ENCODE data around the gene PHAF1.

The PHAF1 gene

DNA sequence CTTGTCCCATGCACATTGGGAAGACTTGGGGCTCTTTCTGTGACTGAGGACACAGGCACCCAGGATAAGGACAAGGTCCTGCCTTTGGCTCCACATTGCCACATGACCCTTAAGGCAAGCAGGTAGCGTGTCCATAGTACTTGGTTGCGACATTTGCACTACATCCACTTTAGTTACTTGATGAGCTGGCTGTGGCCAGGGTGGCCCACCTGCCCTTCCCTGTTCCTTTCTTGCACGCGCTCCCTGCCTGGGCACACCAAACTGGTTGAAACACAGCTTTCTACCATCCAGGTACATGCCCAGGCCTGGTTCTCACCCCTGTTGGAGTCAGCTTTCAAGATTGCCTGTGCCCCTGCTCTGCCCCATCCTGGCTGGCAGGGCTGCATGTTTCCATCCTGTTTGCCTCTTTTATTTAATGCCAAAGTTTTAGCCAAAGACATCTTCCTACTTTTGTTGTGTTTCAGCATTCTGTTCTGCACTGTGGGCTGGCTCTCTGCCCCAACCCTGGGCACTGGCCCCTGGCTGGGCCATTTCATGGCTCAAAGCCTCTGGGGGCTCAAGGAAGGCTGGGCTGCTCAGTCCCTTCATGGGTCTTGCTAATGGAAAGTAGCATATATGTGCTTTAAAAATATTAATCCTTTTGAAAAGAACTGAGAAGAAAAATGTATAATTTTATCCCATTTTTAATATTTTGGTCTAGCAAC lies 37.8 kb downstream of the PHAF1 start:
- no peak for DNase-seq (ENCODE audit: low read depth)

DNA sequence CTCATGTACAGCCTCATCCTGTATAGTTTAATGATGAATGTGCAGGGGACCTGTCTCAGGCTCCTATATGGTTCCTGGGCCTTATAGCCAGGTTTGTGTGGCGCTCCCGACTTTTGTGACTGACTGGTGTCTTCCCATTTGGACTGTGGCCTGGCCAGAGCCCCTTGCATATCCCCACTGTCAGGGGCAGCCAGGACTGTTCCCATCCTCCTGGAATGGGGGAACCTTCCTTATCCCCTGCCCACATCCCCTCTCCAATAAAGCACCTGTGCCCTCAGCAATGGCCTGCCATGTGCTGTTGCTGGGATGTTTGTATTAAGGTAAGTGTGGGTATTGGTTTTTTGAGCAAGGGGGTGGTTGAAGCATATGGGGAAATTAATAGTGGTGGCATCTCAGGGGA lies 38.5 kb downstream of the PHAF1 start:
- DNase-seq (ENCODE audit: low read depth) = no peak

DNA sequence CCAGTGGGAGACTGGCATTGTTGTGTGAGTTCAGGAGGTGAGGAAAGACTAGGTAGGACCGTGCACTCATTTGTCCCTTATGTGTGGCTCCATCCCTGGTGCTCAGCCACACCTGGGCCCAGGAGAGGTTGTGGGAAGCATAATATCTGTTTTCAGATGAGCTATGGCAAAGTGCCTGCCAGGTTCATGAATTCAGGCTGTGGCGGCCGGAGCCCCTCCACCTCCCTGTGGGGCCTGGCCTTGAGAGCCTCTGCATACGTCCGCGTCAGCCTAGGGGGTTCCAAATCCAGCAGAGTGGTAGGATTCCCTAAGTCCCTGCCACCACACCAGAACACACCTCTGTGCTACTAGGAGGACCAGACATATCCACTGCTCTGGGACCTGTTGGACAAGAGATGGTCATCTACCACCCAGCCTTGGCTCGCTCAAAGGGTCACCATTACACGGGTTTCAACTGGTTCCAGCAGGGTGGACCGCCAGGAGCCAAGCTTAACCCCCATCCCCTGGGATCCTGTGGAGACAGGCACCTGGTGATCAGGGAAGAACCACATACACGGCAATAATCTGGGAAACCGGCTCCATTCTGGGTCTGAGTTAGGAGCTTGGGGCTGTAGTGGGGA lies 39.0 kb downstream of the PHAF1 start:
- DNase-seq (ENCODE audit: low read depth) = no peak

DNA sequence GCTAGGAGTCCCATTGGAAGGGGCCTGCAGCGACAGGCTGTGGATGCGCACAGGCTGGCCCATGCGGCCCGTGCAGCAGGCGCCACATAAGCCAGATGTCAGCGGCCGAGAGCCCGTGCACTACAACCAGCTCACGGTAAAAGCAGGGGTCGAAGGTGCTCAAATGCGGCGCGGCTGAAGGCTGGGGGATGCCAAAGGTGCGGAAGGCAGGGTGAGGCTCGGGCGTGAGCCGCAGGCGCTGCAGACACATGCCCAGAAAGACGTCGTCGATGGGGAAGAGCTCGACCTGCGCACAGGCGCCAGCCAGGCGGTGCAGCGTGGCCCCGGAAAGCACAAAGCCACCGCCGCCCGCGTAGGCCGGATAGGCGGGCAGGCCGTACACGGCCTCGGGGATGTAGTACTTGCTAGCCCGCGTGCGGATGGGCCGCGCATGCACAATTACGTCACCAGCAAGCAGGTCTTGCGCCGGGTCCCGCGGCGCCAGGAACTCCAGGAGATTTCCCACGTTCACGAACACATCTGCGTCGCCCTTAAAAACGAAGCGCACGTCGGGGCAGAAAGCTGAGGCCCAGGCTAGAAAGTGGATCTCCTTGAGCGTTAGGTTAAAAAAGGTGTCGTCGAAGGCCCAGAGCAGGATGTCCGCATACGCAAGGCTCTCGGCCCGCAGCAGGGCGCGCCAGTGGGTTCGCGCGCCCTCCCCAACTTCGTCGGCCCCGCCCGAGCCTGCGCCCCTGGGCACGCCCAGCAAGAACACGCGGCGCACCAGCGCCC lies 39.7 kb downstream of the PHAF1 start:
- no peak for DNase-seq (ENCODE audit: low read depth)

DNA sequence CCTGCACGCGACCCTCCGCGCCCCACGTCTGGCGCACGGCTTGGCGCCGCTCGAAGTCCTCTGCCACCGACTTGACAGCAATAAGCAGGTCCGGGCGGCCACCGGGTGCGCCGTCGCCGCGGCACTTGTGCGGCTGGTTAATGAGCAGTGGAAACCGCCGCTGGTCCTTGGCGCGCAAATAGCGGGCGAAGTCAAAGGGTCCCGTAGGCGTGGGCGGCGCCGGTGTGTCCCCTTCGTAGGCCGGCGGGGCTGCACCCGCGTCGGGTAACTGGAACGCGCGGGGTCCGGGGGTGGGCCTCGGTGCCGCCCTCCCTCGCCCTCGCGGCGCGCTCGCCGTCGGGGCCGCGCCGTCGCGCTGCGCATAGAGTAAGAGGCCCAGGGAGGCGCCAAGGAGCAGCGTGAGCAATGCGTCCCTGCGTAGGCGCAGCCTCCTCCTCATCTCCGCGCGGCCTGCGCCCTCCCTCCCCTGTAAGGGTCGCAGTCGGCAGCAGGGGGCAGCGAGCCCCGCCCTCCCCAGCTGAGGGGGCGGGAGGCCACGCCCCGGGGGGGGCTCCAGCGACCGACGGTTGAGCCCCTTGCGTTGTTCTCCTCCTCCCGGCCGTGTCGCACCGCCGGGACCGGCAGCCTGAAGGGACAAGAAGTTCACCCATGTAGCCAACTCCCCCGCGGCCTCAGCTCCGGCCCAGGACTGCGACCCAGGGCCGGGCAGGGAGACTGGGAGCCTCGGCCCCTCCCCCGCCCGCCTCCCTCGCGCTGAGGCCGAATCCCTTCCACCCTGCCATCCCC lies 40.5 kb downstream of the PHAF1 start:
- DNase-seq (ENCODE audit: low read depth) = no peak

DNA sequence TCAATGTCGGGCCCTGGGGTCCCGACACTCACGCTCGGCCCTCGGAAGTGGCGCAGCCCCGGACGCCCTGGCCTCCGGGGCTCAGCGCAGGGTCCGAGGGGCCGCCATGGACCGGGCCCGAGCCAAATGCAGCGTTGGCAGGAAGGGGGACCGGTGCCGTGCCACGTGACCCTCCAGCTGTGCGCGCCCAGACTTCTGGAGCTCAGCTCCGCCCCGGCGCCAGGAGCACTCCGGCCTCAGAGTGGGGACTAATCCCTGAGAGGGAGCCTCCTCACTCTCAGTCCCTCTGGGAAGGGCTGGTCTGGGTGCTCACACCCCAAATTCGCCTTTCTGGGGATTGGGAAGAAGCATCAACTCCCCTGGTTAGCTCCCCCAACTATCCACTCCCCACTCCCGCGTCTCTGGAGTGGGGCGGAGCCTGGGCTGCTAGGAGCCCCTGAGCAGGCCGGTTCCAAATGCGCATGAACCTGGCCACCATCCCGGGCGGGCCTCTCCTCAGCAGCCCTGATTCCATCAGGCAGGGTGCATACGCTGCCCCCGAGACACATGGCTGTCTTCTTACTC lies 41.2 kb downstream of the PHAF1 start, which contains the start of gene B3GNT9:
Gene B3GNT9 (minus strand): TSS at position 166 of the 564 bp plus-strand sequence. CDS start 513 bp downstream, outside the sequence.
- DNase-seq (ENCODE audit: low read depth) = no peak

DNA sequence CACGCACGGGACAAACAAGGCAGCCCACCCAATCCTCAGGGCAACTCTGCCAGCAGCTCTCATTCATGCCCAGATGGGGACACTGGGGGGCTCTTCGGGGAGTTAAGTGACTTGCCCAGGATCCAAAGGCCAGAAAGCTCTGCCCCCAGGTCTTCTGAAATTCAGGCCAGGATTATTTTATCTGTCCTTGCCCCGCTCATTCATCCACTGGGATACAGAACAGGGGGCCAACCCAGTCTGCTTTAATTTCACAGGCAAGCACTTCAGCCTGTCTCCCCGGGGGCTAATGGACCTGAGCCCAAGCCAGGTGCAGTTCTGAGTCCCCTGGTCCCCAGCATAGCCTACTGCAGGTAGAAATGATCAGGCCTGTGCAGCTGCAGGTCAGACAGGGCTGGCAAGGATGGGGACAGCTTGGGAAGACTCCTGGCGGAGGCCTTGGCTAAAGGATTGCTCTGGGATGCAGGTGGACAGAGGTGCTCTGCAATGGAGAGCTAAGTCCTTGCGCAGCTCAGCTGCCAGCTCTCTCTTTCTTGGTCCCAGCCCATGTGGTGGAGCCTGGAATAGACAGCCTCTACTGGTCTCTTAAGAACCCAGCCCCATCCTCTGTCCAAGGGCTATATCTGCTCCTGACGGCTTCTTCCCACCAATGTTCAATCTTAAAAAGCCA lies 41.8 kb downstream of the PHAF1 start:
- no peak for DNase-seq (ENCODE audit: low read depth)

DNA sequence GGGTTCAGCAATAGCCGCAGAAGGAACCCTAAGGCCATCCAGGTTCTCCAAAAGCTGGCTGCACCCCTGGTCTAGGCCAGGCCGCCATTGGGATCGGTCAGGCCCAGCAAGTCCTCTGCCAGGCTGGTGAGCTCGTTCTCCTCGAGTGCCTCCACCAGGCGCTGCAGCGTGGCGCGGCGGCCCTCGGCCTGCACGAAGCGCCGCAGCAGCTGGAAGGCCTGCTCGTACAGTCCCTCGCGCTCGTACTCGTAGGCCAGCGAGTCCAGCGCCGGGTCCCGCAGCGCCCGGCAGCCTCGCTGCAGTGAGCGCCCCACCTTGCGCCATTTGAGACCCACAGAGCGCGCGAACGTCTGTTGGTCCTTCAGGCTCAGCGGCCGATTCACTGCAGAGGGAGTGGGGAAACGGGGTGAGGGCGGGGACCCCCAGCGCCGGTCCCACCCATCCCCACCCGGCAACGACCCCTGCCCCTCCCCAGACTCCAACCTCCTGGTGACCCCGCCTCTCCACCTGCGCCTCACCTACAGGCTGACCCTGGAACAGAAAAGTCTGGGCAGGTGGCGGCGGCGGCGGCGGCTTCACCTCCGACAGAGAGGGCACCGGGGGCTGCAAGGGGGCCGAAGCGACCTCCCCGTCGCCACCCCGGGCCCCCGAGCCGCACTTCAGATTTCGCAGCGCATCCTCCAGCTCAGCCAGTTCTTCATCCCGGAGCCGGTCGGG lies 45.0 kb downstream of the PHAF1 start:
- DNase-seq (ENCODE audit: low read depth) = no peak

DNA sequence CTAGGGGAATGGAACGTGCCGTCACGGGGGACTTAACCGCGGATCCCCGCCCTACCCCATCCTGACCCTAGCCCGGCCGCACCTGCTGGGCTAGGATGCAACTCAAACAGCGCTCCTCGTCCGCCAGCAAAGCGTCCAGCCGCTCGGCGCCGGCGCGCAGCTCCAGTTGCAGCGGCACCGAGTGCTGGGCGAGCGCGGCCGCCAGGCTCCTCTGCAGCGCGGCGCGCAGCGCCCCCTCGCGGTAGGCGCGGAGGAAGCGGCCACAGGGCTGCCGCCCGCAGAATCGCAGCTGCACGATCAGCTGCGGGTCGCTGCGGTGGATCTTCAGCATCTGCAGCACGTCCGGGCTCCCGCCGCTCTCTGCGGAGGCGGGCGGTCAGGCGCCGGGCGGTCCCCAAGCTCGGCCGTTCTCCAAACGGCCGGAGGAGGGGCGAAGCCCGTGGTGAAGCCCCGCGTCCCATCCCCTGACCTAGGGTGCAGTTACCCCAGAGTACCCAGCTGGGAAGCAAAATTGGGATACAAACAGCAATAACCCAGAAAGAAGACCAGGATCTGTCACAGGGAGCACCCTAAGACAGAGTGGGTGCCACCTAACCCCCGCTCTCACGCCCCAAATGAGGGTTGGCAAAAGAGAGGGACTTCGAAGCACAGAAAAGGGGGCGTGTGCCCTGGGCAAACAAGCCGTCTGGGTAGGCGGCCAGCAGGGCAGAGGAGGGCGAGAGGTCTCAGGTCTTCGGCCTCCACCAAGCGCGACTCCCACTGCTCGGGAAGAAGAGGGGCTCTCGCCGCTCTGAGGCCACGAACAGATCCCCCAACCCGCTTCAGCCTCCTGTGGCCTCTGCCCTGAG lies 45.8 kb downstream of the PHAF1 start:
- DNase-seq (ENCODE audit: low read depth) = peak; percentile 52

DNA sequence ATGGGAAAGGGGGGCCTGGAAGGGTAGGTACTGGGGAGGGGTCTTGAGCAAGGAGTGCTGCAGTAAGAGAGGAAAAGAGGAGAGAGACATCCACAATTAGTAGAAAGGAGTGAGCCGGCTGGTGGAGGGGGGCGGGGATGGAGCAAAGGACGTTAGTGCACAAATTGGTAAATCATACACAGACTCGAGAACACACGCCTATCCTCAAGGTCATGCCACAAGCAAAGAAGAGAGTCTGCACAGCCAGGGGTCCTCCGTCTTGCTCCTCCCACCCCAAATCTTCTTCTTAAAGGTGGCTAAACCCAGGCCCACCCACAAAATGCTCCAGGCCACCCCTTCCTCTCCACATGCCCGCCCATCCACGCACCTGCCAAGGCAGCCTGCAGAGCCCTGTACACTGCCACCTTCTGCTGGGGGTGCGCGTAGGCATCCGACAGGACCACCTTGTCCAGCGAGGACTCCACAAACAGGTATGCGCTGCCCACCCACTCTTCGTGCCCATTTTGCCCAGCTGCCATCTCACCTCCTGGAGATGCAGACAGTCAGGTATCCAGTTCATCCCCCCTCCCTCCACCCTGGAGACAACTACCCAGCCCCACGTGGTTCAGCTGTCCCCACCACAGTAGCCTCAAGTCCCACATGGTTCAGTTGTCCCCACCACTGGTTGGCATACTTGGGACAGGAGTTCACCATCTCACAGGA lies 46.6 kb downstream of the PHAF1 start:
- DNase-seq (ENCODE audit: low read depth) = no peak

DNA sequence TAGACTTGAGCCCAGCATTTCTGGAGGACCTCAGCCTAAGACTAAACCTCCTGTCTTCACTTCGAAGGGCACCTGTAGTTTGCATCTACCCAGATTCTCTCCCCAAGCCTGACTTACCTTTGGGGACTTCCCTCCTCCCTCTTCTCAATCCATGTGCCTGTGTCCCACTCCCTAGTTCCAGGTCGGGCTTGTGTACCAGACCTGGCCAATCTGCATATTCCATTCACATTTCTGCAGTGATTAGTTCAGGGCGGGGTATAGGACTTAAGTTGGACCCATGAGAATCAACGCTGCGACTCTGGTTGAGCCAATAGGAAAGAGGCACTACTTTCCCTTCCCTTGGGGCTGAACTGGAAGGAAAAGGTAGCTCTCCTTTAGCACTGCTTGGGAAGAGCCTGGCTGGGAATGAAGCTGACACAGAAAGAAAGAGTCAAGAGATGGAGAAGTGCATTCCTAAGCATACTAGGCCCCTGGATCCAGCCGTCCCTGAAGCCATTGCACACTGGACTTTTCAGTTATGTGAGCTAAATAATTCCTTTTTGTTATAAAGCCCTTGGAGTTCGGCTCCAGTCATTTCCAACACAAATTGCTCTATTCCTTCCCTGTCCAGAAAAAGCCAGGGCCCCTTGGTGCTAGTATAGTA lies 47.5 kb downstream of the PHAF1 start:
- DNase-seq (ENCODE audit: low read depth) = no peak

DNA sequence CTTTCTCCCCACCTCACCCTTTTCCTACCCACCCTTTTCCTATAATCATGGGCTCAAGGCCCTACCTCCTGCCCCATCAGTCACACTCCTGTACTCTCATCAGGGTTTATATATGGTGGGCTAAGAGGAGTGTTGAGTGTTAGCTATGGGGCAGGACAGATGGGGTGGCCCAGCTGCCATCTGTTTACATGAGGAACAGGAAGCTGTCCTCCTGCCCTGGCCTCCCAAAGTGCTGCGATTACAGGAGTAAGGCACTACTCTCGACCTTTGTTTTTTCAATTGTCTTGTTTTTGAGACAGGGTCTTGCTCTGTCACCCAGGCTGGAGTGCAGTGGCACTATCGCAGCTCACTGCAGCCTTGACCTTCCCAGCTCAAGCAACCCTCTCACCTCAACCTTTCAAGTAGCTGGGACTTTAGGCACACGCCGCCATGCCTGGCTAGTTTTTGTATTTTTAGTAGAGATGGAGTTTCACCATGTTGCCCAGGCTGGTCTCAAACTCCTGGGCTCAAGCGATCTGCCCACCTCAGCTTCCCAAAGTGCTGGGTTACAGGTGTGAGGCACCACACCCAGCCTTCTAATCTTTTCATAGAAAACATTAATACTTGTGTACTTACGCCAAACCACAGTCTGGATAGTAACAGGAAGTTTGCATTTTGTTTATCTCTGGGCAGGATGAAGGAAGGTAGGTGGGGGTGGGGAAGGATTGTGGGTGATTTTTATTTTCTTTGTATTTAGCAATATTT lies 48.3 kb downstream of the PHAF1 start:
- DNase-seq (ENCODE audit: low read depth) = no peak

DNA sequence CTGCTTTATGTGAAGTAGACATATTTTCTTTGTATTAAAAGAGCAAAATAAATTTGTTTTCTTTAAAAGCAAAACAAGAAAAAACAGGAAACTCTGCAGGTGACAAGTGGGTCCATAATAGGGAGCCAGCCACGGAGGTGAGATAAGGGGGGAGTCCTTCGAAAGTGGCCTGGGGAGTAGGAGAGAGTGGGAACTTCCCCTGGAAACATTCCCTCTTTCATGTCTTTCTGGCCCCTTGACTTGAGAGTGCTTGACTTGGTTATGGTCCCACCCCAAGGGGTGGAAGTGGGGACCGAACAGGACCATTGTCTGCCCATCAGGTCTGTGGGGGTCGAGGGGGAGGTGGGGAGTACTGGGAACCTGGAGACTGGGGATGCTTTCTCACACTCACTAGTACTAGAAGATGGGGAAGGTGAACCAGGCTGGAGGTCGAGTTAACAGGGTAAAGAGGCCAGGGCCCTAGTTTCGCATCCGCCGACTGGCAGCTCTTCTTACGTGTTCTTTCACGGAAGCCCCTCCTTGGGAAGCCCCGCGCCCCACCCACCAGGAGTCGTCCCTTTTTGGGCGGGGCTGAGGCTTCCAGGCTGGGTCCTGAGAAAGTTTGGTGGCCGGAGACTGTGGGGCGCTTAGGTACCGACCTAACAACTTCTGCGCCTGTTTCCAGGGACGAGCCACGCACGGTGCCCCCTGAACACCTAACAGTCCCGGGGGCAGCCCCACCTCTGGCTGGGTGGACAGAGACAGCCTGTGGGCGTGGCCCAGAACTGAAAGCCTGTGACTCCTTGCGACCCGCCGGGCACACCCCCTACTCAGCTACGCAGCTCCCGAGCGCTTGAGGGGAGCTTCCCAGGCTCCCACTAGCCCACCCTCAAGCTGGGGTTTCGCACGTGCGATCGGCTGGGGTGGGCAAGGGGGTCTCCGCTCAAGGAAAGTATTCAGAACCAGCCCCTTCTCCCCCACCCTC lies 49.2 kb downstream of the PHAF1 start:
- DNase-seq (ENCODE audit: low read depth) = peak; percentile 75

DNA sequence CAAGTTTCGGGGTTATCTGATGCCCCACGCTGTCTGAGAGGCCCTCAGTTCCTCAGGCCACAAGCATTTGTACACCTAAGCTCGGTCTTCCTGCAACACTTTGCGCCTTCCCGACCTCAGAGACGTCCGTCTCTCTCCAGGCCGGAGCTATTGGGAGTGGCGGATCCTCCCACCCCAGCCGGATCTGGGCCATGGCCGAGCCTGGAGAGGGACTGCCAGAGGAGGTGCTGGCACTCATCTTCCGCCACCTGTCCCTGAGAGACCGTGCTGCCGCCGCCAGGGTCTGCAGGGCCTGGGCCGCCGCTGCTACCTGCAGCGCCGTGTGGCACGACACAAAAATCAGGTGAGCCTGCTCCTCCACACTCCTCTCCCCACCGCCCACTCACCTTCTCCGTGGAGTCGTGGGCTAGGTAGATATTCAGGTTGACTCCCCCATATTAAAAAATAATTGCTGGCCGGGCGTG lies 51.9 kb downstream of the PHAF1 start:
- no peak for DNase-seq (ENCODE audit: low read depth)

DNA sequence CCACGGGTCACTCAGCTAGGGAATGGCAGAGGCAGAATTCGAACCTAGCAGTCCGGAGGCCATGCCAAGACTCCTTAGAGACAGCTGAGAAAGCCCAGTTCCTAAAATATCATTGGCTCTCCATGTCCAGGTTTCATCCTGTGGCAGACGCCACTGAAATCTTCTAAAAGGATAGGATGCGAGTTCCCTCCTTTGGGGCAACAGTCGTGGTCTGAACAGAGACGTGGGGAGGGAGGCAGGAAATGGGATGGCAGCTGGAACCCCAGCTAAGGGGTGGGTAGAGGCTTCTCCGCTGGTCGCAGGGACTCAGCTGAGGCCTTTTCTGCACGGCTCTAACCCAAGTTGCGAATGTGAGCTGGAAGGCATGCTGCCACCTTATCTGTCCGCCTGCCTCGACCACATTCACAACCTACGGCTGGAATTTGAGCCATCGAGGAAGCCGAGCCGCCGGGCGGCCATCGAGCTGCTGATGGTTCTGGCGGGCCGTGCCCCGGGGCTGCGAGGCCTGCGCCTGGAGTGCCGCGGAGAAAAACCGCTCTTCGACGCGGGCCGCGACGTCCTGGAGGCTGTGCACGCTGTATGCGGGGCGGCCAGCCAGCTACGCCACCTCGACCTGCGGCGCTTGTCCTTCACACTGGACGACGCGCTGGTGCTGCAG lies 52.9 kb downstream of the PHAF1 start:
- no peak for DNase-seq (ENCODE audit: low read depth)
